GM12874 (cell line): ENCODE results near the gene PPP4R2.

Experiments
- CTCF ChIP-seq: IDR thresholded peaks from 2 replicates; pipeline ENCODE4 v1.5.1; 2011; ENCODE audit warnings: low read depth, mild to moderate bottlenecking, control low read depth, low read length, moderate library complexity; ENCODE audit not compliant: insufficient read depth

Gene PPP4R2

DNA sequence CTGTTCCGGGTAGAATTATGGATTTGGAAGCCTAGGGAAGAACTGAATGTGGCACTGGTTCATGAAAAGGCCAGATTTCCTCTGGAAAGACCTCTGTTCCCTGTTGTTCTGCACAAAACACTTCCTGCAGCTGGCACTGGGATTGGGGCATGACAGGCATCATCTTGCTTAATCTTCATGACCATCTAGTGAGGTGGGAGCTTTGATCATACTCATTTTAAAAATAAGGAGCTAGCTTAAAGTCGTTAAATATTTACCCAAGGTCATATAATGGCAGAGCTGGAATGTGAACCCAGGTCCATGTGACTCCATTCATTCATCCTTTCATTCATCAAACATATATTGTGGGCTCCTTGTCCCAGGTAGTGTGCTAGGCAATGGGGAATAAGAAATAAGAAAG is 105.3 kb downstream of the PPP4R2 start:
- no peak for TF ChIP-seq CTCF

- TF ChIP-seq CTCF, result no peak
Measured at GRCh38 chr3:73107215-73107614, 110.6 kb downstream of the PPP4R2 start.

- TF ChIP-seq CTCF, result no peak
Measured at GRCh38 chr3:73107676-73108187, 111.1 kb downstream of the PPP4R2 start.

DNA sequence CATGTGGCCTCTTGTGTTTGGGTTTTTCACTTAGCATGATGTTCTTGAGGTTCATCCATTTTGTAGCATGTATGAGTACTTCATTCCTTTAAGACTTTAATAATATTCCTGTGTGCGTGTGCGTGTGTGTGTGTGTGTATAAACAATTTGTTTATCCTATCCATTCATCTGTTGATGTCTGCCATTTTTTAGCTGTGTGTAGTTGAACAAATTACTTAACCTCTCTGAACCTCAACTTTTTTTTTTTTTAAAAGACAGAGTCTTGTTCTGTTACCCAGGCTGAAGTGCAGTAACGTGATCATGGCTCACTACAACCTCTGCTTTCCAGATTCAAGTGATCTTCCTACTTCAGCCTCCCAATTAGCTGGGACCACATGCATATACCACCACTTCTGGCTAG is 112.1 kb downstream of the PPP4R2 start:
- no peak for TF ChIP-seq CTCF

GRCh38 chr3:73110530-73110929 is 113.9 kb downstream of the PPP4R2 start:
- TF ChIP-seq CTCF, result no peak

DNA sequence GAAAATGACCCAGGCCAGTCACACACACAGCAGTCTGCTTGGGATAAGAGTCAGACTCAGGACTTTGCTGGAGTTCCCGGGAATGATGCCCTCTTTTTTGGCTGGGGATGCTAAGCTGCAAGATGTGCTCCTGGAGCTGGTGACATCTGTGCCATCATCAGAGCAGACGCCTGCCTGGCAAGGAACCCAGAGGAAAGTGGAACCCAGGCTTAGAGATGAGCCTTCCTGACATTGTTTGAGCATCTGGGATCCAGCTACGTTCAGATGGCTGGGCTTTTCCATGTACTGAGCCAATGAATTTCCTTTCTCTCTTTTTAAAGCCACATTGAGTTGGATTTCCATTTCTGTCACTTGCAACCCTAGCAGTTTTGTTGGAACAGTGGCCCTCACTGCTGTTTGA is 118.1 kb downstream of the PPP4R2 start:
- no peak for TF ChIP-seq CTCF

- no peak for TF ChIP-seq CTCF
Measured at GRCh38 chr3:73115806-73116205, 119.2 kb downstream of the PPP4R2 start.
